Muscle of back (tissue), 13 donors: ENCODE measurements around the gene KLF14. TPM values are rescaled to one million over a fixed set of nuclear protein-coding genes. Genes with fewer than 3 reads are reported as not detected.
"Not testable (repeated sequence)": the region's sequence is repeated elsewhere in the genome, so short reads cannot be mapped to it uniquely, and the experiment has no call there.

Source experiments
- DNase-seq, 3 donors: peaks; one replicate each; pipeline versions ENCODE4 v3.0.0 to v3.0.0-alpha.2; 2013
- long read RNA-seq, 9 donors: transcript quantifications; one replicate each; lab custom pipeline, GENCODE V29; 2026
- polyA plus RNA-seq, 10 donors: library from polyadenylated mRNA; unstranded; fragments of 120-200 nt; gene quantifications; one replicate each; pipeline ENCODE4 v1.2.1, GENCODE V29; 2013; ENCODE audit not compliant: insufficient read length in 10 of 10

The KLF14 gene
- polyA plus RNA-seq = 1 to 10 TPM in 9 of 10 donors, under 1 TPM in 1; 0.94 to 2.0 (median 1.4) TPM
- long read RNA-seq, donor 1 = 0 reads
- long read RNA-seq, donor 2, partial matches to known transcripts = 0 of 1 reads
- long read RNA-seq, donor 2, other reads (novel, unspliced or antisense) = 0 of 1 reads
- long read RNA-seq, donor 3, partial matches to known transcripts = 0 of 1 reads
- long read RNA-seq, donor 3, other reads (novel, unspliced or antisense) = 0 of 1 reads
- long read RNA-seq, donor 4, partial matches to known transcripts = 0 of 1 reads
- long read RNA-seq, donor 4, other reads (novel, unspliced or antisense) = 0 of 1 reads
- long read RNA-seq, donor 5 = 0 reads
- long read RNA-seq, donor 6, partial matches to known transcripts = 0 of 3 reads
- long read RNA-seq, donor 6, other reads (novel, unspliced or antisense) = 0 of 3 reads
- long read RNA-seq, donor 7 = 0 reads
- long read RNA-seq, donor 8, partial matches to known transcripts = 0 of 1 reads
- long read RNA-seq, donor 8, other reads (novel, unspliced or antisense) = 0 of 1 reads
- long read RNA-seq, donor 9 = 0 reads

GRCh38 chr7:130733931-130734814 lies at the start of gene KLF14:
Gene KLF14, minus strand, starts transcription at chr7:130734207. Its CDS starts 174 bp downstream, at chr7:130734033.
- peak; percentile 48 to 90 (median 75) for DNase-seq

- no peak for DNase-seq
These were observed 47.3 kb upstream of the KLF14 start for GRCh38 chr7:130781346-130781745.

DNA sequence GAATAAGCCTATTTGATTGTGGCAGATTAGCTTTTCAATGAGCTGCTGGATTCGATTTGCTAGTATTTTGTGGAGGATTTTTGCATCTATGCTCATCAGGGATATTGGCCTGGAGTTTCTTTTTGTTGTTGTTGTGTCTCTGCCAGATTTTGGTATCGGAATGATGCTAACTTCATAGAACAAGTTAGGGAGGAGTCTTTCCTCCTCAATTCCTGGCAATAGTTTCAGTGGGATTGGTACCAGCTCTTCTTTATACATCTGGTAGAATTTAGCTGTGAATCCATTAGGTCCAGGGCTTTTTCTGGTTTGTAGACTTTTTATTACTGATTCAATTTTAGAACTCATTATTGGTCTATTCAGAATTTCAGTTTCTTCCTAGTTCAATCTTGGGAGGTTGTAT lies 43.4 kb upstream of the KLF14 start:
- DNase-seq = peak in 2 of 3 donors; percentile 36 to 41

- not testable (repeated sequence) for DNase-seq
These were observed 38.4 kb upstream of the KLF14 start for GRCh38 chr7:130772456-130772855.

DNA sequence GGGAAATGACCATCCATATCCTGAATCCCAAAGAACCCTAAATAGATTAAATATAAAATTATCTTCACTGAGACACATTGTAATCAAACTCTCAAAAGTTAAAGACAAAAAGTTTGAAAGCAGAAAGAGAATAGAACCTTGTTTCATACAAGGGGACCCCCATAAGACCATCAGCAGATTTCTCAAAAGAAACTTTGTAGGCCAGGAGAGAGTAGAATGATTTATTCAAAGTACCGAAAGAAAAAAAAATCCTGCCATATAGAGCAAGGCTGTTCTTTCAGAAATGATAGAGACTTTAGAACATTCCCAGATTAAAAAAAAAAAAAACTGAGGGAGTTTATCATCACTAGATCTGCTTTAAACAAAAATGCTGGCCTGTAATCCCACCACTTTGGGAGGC lies 34.8 kb upstream of the KLF14 start:
- DNase-seq = no peak

DNA sequence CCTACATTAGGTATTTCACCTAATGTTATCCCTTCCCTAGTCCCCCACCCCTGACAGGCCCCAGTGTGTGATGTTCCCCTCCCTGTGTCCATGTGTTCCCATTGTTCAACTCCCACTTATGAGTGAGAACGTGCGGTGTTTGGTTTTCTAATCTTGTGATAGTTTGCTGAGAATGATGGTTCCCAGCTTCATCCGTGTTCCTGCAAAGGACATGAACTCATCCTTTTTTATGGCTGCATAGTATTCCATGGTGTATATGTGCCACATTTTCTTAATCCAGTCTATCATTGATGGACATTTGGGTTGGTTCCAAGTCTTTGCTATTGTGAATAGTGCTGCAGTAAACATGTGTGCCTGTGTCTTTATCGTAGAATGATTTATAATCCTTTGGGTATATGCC lies 30.6 kb upstream of the KLF14 start:
- not testable (repeated sequence) for DNase-seq

GRCh38 chr7:130758429-130759056 lies 24.5 kb upstream of the KLF14 start:
- DNase-seq = peak; percentile 60 to 80 (median 71)

- no peak for DNase-seq
These were observed 22.3 kb upstream of the KLF14 start for GRCh38 chr7:130756316-130756715.

- DNase-seq = no peak
These were observed 18.4 kb upstream of the KLF14 start for GRCh38 chr7:130752424-130752823.

DNA sequence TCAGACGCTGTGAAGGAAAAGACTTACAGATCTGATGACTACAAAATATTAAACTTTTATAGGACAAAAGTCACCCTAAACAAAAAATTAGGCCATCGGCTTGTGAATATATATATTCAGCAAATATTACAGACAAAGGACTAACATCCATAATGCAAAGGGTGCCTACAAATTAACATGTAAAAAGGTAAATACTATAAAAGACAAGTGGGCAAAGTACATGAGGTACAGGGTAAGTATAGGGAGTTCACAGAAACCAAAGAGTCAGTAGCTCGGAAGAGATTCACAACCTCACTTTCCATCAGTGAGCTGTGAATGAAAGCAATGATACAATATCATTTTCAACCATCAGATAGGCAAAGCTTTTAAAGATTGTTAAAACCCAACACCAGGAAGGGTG lies 16.7 kb upstream of the KLF14 start:
- no peak for DNase-seq

GRCh38 chr7:130748531-130749389 lies 14.8 kb upstream of the KLF14 start:
- no peak for DNase-seq

- DNase-seq = no peak
These were observed 7.5 kb upstream of the KLF14 start for GRCh38 chr7:130741331-130741995.

DNA sequence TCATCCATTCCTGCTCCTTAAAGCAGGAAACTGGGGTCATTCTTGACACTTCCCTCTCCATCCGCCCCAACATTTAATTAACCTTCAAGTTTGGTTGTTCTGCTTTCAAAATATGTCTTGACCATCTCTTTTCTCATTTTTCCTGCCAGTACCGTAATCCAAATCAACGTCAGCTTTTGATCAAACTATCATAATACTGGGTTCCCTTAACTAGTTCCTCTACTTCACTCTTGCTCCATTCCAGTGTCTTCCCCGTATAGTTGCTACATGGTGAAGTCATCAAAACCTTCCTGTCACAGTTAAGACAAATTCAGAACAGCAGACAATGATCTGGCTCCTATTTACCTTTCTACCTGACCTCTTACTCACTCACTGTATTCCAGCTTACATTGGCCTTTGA lies 6.6 kb upstream of the KLF14 start:
- DNase-seq = no peak

DNA sequence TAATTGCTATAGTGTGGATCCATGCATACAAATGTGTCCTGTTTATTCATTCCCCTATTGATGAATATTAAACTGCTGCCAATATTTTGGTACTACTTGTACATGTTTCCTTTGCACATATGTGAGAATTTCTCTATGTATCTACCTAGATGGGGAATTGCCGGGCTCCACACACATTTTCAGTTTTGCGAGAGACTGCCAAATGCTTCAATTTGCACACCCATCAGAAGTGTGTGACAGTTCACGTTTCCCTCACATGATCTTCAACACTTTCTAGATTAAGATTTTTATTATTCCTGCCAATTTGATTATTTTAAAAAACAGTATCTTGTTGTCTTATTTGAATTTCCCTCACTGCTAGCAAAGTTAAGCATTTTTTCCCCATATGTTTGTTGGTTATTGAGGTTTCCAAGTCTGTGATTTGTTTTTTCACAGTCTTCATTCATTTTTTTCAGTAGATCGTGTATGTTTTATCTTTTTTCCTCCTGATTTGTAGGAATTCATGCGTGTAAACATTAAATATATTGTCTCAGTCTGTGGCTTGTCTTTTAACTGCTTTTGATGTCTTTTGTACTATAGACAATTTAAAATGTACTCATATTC lies 2.4 kb upstream of the KLF14 start:
- peak in 2 of 3 donors; percentile 16 to 63 for DNase-seq

DNA sequence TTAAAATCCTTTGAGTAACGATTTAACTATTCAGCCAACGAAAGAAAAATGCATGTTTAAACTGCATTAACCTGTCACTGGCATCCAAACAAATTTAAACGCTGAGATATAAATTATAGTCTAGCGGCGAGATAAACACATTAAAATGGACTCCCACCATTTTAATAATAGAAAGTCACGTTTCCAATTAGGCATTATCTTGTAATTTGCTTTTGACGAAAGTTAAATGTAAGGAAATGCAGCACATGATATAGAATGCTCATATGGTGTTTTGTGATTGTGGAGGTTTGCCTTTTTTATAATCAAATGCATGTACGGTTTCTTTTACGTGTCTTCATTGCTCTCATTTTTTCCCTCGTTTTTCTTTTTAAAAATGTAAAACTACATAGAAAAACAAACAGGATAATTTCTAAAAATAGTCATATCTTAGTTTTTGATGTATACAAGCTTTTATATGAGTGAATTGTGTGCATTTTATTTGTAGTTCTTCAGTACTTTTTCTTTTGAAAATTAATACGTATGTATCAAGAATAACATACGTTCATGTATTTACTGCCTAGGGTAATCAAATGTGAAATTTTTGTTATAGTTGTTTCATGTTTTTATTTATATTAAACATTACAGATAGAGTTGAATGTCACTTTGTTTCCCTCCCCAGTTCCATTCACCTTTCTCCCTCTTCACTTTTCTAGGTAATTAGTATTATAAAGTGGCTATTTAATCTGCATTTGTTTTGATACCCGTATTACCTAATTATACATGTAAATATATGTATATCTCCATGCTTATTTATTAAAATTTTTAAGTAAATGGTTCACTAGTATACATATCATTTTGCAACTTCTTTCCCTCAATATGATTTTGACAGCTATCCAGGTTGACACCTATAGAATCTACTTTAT lies 1.1 kb upstream of the KLF14 start:
- peak in 1 of 3 donors; percentile 44 for DNase-seq

GRCh38 chr7:130732980-130733930 lies 752 bp downstream of the KLF14 start:
- DNase-seq = peak in 2 of 3 donors; percentile 51 to 68

GRCh38 chr7:130723784-130724183 lies 10.2 kb downstream of the KLF14 start:
- no peak for DNase-seq
